GM12873 (cell line): Measurements from ENCODE around the gene HOMER3.

ENCODE experiments used
- TF ChIP-seq, protein P1 (sequence below): IDR thresholded peaks from 2 replicates; pipeline ENCODE4 v1.5.1; 2012; ENCODE audit warnings: low read depth, mild to moderate bottlenecking, moderate library complexity, low read length, control low read depth; ENCODE audit not compliant: insufficient read depth; ENCODE audit errors: missing control alignments

HOMER3 gene

DNA sequence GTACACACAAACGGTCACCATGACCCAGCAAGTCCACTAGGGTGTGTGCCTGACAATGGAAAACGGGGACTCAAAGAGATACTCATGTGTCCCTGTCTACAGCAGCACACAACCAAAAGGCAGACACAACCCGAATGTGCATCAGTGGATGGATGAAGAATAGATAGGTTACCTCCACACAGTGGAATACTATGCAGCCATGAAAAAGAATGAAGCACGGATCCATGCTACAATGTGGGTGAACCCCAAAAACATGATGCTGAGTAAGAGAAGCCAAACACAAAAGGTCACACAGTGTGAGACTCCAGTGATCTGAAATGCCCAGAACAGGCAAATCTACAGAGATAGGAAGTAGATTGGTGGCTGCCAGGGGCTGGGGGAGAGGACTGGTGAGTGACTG is 54.0 kb downstream of the HOMER3 start:
- TF ChIP-seq, protein P1, sequence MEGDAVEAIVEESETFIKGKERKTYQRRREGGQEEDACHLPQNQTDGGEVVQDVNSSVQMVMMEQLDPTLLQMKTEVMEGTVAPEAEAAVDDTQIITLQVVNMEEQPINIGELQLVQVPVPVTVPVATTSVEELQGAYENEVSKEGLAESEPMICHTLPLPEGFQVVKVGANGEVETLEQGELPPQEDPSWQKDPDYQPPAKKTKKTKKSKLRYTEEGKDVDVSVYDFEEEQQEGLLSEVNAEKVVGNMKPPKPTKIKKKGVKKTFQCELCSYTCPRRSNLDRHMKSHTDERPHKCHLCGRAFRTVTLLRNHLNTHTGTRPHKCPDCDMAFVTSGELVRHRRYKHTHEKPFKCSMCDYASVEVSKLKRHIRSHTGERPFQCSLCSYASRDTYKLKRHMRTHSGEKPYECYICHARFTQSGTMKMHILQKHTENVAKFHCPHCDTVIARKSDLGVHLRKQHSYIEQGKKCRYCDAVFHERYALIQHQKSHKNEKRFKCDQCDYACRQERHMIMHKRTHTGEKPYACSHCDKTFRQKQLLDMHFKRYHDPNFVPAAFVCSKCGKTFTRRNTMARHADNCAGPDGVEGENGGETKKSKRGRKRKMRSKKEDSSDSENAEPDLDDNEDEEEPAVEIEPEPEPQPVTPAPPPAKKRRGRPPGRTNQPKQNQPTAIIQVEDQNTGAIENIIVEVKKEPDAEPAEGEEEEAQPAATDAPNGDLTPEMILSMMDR = no peak

DNA sequence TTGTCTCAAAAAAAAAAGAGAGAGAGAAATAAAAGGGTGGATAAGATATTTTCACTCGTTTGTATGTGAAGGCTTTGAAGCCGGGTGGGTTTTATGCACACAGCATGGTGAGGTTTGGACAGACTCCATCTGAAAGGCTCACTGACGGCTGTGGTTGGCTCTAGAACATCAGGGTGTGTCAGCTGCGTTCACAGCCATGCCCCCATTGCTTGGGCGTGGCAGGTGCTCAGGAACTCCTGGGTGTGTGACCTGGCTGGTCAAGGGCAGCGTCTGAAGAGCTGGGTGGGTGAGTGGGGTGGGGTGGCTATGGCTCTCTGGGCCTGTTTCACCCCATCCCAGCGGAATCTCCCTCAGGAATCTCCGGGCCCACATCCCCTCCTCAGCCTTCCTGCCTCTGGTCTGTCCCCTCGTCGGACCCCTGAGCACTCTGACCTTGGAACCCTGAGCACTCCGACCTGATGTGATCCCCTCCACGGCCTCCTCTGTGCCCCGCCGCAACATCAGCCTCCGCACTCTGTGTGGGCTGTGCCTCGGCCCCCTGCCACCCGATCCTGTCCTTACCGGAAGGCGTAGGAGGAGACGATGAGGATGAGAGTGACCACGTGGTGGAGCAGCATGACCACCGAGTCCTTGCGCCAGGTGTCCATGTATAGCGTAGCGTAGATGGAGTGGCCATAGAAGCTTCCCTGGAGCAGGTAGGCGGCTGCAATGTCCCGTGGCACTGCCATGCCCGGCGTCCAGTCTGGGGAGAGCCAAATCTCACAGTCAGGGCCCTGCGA is 57.3 kb downstream of the HOMER3 start:
- TF ChIP-seq, protein P1 = no peak

GRCh38 chr19:18881491-18881890 is 59.5 kb downstream of the HOMER3 start:
- TF ChIP-seq, protein P1 = no peak

DNA sequence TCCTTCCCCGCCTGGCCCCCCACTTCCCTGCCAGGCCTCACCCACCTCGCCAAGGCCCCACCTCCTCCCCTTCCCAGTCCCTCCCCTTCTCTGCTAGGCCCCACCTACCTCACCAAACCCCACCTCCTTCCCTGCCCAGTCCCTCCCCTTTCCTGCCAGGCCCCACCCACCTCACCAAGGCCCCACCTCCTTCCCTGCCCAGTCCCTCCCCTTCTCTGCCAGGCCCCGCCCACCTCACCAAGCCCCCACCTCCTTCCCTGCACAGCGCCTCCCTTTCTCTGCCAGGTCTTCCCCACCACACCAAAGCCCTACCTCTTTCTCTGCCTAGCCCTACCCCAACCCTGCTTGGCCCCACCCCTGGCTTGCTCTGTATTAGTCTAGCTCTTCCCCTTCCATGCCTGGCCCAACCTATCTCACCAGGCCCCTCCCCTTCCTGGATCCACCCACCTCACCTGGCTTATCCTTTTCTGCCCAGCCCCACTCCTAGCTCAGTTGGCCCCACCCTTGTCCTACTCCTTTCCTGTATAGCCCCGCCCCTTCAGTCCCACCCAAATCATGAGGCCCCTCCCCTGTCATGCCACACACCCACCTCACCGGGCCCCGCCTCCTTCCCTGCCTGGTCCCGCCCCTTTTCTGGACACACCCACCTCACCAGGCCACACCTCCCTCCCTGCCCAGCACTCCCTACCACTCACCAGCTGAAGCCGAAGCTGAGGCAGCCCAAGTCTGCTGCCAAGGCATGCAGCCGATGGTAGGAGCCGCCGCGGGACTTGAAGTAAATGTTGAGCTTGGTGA is 61.2 kb downstream of the HOMER3 start:
- TF ChIP-seq, protein P1 = no peak
